ENCODE data around the gene GPT2.

Gene GPT2

GRCh38 chr16:46850619-46851555 is 33.3 kb upstream of the GPT2 start:
- no peak overlapping the region for H3K4me3 ChIP-seq (ENCODE audit: low read depth, low read length)
- H2AFZ ChIP-seq (ENCODE audit: low read length, unreplicated experiment), result no peak overlapping the region
- H3K79me2 ChIP-seq (ENCODE audit: control insufficient read depth, insufficient read depth, low read length, unreplicated experiment), result no peaks in the 10 kb centered on the region
- H3K27me3 ChIP-seq (ENCODE audit: insufficient read depth, low read length), result no peaks in the 10 kb centered on the region
- H3K36me3 ChIP-seq (ENCODE audit: insufficient read depth, low read length), result no peaks in the 10 kb centered on the region
- no peak overlapping the region for H3K27ac ChIP-seq (ENCODE audit: low read depth, low read length)
- no peaks in the 10 kb centered on the region for H3K4me1 ChIP-seq (ENCODE audit: control insufficient read depth, insufficient read depth, low read length, unreplicated experiment)

DNA sequence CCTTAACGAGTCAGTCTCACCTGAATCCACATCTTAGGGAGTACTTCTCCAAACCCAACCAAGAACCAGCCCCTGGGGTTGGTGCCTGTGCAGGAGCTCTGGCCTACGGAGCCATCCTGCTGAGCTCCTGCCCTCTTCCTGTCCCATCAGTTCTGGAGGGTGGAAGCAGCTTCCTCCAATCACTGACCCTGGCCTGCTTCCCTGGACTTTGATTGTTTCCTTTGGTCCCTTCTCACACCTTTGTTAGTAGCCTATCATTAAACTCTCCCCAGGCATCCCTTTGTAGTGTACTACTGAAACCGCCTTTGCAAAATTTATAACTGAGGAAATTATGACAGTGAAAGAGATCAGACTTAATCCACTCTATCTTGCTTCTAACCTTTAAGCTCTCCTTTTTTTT is 32.0 kb upstream of the GPT2 start:
- H3K4me1 ChIP-seq (ENCODE audit: control insufficient read depth, insufficient read depth, low read length, unreplicated experiment), result no peaks in the 10 kb centered on the region
- no peaks in the 10 kb centered on the region for H3K79me2 ChIP-seq (ENCODE audit: control insufficient read depth, insufficient read depth, low read length, unreplicated experiment)
- no peaks in the 10 kb centered on the region for H3K36me3 ChIP-seq (ENCODE audit: insufficient read depth, low read length)
- no peak overlapping the region for H2AFZ ChIP-seq (ENCODE audit: low read length, unreplicated experiment)
- H3K4me3 ChIP-seq (ENCODE audit: low read depth, low read length), result no peak overlapping the region
- no peaks in the 10 kb centered on the region for H3K27me3 ChIP-seq (ENCODE audit: insufficient read depth, low read length)
- H3K27ac ChIP-seq (ENCODE audit: low read depth, low read length), result no peak overlapping the region

DNA sequence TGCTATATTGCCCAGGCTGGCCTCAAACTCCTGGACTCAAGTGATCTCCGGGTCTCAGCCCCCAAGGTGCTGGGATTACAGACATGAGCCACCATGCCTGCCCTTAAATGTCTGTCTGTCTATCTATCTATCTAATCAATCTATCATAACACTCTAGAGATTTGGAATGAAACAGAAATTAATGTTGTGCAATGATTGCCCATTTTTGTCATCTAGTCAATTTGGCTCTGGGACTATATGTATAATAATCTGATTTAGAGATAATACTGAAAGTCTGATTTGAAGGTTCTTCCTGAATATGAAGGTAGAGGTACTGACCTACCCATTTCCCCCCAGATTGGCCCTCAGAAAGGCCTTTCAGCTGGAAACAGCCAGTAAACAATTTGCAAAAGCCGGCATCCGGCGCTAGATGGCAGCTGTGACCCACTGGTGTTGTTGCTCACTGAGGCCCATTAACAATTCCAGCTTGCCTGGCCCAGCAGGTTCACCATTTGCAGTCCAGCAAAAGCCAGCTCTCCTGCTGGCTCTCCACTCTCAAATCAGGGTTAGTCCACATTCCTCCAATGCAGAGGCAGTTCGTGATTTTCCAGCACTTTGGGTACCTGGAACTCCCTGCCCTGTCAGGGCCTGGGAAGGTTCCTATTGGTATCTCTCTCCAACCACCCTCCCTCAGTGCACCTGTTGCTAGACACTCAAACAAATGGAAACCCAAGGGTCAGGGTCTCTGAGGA is 30.3 kb upstream of the GPT2 start:
- Histone ChIP-seq H2AFZ (ENCODE audit: low read length, unreplicated experiment) (no peak overlapping the region), H3K79me2 (ENCODE audit: control insufficient read depth, insufficient read depth, low read length, unreplicated experiment) (no peaks in the 10 kb centered on the region), H3K27ac (ENCODE audit: low read depth, low read length) (no peak overlapping the region), H3K36me3 (ENCODE audit: insufficient read depth, low read length) (no peaks in the 10 kb centered on the region), H3K27me3 (ENCODE audit: insufficient read depth, low read length) (no peaks in the 10 kb centered on the region), H3K4me3 (ENCODE audit: low read depth, low read length) (no peak overlapping the region), H3K4me1 (ENCODE audit: control insufficient read depth, insufficient read depth, low read length, unreplicated experiment) (no peaks in the 10 kb centered on the region)

- no peak overlapping the region for H3K27ac ChIP-seq (ENCODE audit: low read depth, low read length)
- no peaks in the 10 kb centered on the region for H3K79me2 ChIP-seq (ENCODE audit: control insufficient read depth, insufficient read depth, low read length, unreplicated experiment)
- peaks cover 2% of the 10 kb centered on the region for H3K4me1 ChIP-seq (ENCODE audit: control insufficient read depth, insufficient read depth, low read length, unreplicated experiment)
- no peak overlapping the region for H3K4me3 ChIP-seq (ENCODE audit: low read depth, low read length)
- H3K27me3 ChIP-seq (ENCODE audit: insufficient read depth, low read length), result no peaks in the 10 kb centered on the region
- H3K36me3 ChIP-seq (ENCODE audit: insufficient read depth, low read length), result no peaks in the 10 kb centered on the region
- H2AFZ ChIP-seq (ENCODE audit: low read length, unreplicated experiment), result no peak overlapping the region
Observed at GRCh38 chr16:46854846-46855245, 29.3 kb upstream of the GPT2 start.

GRCh38 chr16:46855389-46855788 is 28.8 kb upstream of the GPT2 start:
- Histone ChIP-seq H3K27ac (ENCODE audit: low read depth, low read length) (no peak overlapping the region), H3K79me2 (ENCODE audit: control insufficient read depth, insufficient read depth, low read length, unreplicated experiment) (no peaks in the 10 kb centered on the region), H3K4me3 (ENCODE audit: low read depth, low read length) (no peak overlapping the region), H2AFZ (ENCODE audit: low read length, unreplicated experiment) (no peak overlapping the region), H3K27me3 (ENCODE audit: insufficient read depth, low read length) (no peaks in the 10 kb centered on the region), H3K4me1 (ENCODE audit: control insufficient read depth, insufficient read depth, low read length, unreplicated experiment) (peaks cover 8% of the 10 kb centered on the region), H3K36me3 (ENCODE audit: insufficient read depth, low read length) (no peaks in the 10 kb centered on the region)

DNA sequence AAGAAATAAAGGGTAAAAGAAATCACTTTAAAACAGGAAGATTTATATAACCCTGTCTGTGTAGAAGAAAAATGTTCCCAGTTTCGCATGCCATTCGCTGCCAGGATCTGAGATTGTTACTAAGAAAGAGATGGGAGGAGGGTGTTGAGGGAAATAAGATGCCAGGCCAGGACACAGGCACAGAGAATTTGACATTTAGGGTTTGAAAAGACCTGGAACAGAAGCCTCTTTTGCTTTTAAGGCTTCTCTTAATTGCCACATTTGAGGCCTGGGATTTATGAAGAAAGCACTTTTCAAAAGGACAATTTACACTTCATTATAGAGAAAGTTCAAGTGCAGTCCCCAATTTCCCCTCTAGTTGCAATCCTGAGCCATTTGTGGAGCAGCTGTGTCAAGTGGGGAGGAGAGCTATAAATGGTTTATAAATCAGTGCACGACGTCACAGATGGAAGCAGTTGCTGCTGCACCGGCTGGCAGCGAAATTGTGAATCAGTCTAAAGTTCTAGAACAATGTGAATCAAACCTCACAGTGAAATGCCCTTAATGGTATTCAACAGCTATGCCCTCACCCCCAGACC is 26.7 kb upstream of the GPT2 start:
- Histone ChIP-seq H3K27ac (ENCODE audit: low read depth, low read length) (no peak overlapping the region), H3K79me2 (ENCODE audit: control insufficient read depth, insufficient read depth, low read length, unreplicated experiment) (no peaks in the 10 kb centered on the region), H3K36me3 (ENCODE audit: insufficient read depth, low read length) (no peaks in the 10 kb centered on the region), H2AFZ (ENCODE audit: low read length, unreplicated experiment) (no peak overlapping the region), H3K4me3 (ENCODE audit: low read depth, low read length) (no peak overlapping the region), H3K27me3 (ENCODE audit: insufficient read depth, low read length) (no peaks in the 10 kb centered on the region), H3K4me1 (ENCODE audit: control insufficient read depth, insufficient read depth, low read length, unreplicated experiment) (peaks cover 11% of the 10 kb centered on the region)

GRCh38 chr16:46858151-46858550 is 26.0 kb upstream of the GPT2 start:
- H3K4me3 ChIP-seq (ENCODE audit: low read depth, low read length), result no peak overlapping the region
- H3K4me1 ChIP-seq (ENCODE audit: control insufficient read depth, insufficient read depth, low read length, unreplicated experiment), result peaks cover 11% of the 10 kb centered on the region
- no peak overlapping the region for H3K27ac ChIP-seq (ENCODE audit: low read depth, low read length)
- H3K79me2 ChIP-seq (ENCODE audit: control insufficient read depth, insufficient read depth, low read length, unreplicated experiment), result no peaks in the 10 kb centered on the region
- no peak overlapping the region for H2AFZ ChIP-seq (ENCODE audit: low read length, unreplicated experiment)
- no peaks in the 10 kb centered on the region for H3K27me3 ChIP-seq (ENCODE audit: insufficient read depth, low read length)
- no peaks in the 10 kb centered on the region for H3K36me3 ChIP-seq (ENCODE audit: insufficient read depth, low read length)

GRCh38 chr16:46859719-46860152 is 24.4 kb upstream of the GPT2 start:
- no peak overlapping the region for H2AFZ ChIP-seq (ENCODE audit: low read length, unreplicated experiment)

DNA sequence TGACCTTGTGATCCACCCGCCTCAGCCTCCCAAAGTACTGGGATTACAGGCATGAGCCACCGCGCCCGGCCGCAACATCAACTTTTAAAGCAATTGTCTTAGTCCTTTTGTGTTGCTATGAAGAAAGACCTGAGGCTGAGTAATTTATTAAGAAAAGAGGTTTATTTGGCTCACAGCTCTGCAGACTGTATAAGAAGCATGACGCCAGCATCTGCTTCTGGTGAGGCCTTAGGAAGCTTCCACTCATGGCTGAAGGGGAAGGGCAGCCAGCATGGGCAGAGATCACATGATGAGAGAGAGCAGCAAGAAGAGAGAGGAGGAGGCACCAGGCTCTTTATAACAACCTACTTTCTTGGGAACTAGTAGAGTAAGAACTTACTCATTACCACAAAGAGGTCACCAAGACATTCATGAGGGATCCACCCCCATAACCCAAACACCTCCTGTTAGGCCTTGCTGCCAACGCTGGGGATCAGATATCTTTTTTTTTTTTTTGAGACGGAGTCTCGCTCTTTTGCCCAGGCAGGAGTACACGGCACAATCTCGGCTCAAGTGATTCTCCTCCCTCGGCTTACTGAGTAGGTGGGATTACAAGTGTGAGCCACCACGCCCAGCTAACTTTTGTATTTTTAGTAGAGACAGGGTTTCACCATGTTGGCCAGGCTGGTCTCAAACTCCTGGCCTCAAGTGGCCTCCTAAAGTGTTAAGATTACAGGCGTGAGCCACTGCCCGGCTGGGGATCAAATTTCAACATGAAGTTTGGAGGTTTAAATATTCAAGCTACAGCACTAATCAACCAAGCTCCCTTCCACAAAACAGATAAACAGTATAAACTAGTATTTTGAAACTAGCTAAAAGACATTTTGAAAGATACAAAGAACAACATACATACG is 21.4 kb upstream of the GPT2 start:
- Histone ChIP-seq H2AFZ (ENCODE audit: low read length, unreplicated experiment) (no peak overlapping the region), H3K27ac (ENCODE audit: low read depth, low read length) (no peak overlapping the region), H3K4me3 (ENCODE audit: low read depth, low read length) (no peak overlapping the region), H3K27me3 (ENCODE audit: insufficient read depth, low read length) (no peaks in the 10 kb centered on the region), H3K4me1 (ENCODE audit: control insufficient read depth, insufficient read depth, low read length, unreplicated experiment) (peaks cover 17% of the 10 kb centered on the region), H3K36me3 (ENCODE audit: insufficient read depth, low read length) (no peaks in the 10 kb centered on the region), H3K79me2 (ENCODE audit: control insufficient read depth, insufficient read depth, low read length, unreplicated experiment) (no peaks in the 10 kb centered on the region)

More at GRCh38 chr16:46859719-46860152, 24.4 kb upstream of the GPT2 start:
- Histone ChIP-seq H3K36me3 (ENCODE audit: insufficient read depth, low read length) (no peaks in the 10 kb centered on the region), H3K79me2 (ENCODE audit: control insufficient read depth, insufficient read depth, low read length, unreplicated experiment) (no peaks in the 10 kb centered on the region), H3K27me3 (ENCODE audit: insufficient read depth, low read length) (no peaks in the 10 kb centered on the region), H3K4me1 (ENCODE audit: control insufficient read depth, insufficient read depth, low read length, unreplicated experiment) (peaks cover 17% of the 10 kb centered on the region), H3K27ac (ENCODE audit: low read depth, low read length) (peak overlapping the region; percentile 51), H3K4me3 (ENCODE audit: low read depth, low read length) (no peak overlapping the region)

GRCh38 chr16:46866286-46866685 is 17.9 kb upstream of the GPT2 start:
- H3K4me1 ChIP-seq (ENCODE audit: control insufficient read depth, insufficient read depth, low read length, unreplicated experiment), result peaks cover 6% of the 10 kb centered on the region
- H3K27ac ChIP-seq (ENCODE audit: low read depth, low read length), result no peak overlapping the region
- no peaks in the 10 kb centered on the region for H3K79me2 ChIP-seq (ENCODE audit: control insufficient read depth, insufficient read depth, low read length, unreplicated experiment)
- no peak overlapping the region for H3K4me3 ChIP-seq (ENCODE audit: low read depth, low read length)
- H3K27me3 ChIP-seq (ENCODE audit: insufficient read depth, low read length), result no peaks in the 10 kb centered on the region
- H3K36me3 ChIP-seq (ENCODE audit: insufficient read depth, low read length), result no peaks in the 10 kb centered on the region
- H2AFZ ChIP-seq (ENCODE audit: low read length, unreplicated experiment), result no peak overlapping the region

All from ACC112 (cell line).